VCaP (cell line): ENCODE data around the gene WDSUB1.

ENCODE experiments used
- H3K27ac ChIP-seq: fragments of 450-650 bp; 2 replicates; pipeline ENCODE4 v1.5.1; 2017
- CTCF ChIP-seq: fragments of 450-650 bp; conservative IDR thresholded peaks from 2 replicates; pipeline ENCODE4 v1.5.1; 2017; ENCODE audit warnings: mild to moderate bottlenecking, moderate library complexity

The WDSUB1 gene

GRCh38 chr2:159209341-159210306 is 76.9 kb downstream of the WDSUB1 start:
- no peak overlapping the region for H3K27ac ChIP-seq
- no peak for TF ChIP-seq CTCF

GRCh38 chr2:159208438-159208837 is 78.1 kb downstream of the WDSUB1 start:
- 0 out of 2 replicates have a peak, but pooled peaks have one; percentile 10 for TF ChIP-seq CTCF
- no peak overlapping the region for H3K27ac ChIP-seq

GRCh38 chr2:159206736-159207380 is 79.6 kb downstream of the WDSUB1 start:
- no peak overlapping the region for H3K27ac ChIP-seq
- no peak for TF ChIP-seq CTCF

GRCh38 chr2:159204381-159205144 is 81.9 kb downstream of the WDSUB1 start:
- no peak overlapping the region for H3K27ac ChIP-seq
- no peak for TF ChIP-seq CTCF

- H3K27ac ChIP-seq: no peak overlapping the region
- no peak for TF ChIP-seq CTCF
Measured at GRCh38 chr2:159202568-159203071, 83.9 kb downstream of the WDSUB1 start.

GRCh38 chr2:159201360-159202063 is 85.0 kb downstream of the WDSUB1 start:
- H3K27ac ChIP-seq: no peak overlapping the region
- TF ChIP-seq CTCF: no peak
